Stimulated activated CD8-positive, alpha-beta memory T cell treated with anti-CD3 and anti-CD28 coated beads, Interleukin-2, amount 100 ng/mL, for 1 hour (primary cell): ENCODE measurements around the gene ACSF3.
"Not testable (repeated sequence)": the region's sequence is repeated elsewhere in the genome, so short reads cannot be mapped to it uniquely, and the experiment has no call there.

Experiments used
- DNase-seq, 2 donors: peaks; one replicate each; pipeline ENCODE4 v3.0.0-alpha.2; 2020; ENCODE audit warnings: low read depth in 2 of 2

ACSF3 gene

DNA sequence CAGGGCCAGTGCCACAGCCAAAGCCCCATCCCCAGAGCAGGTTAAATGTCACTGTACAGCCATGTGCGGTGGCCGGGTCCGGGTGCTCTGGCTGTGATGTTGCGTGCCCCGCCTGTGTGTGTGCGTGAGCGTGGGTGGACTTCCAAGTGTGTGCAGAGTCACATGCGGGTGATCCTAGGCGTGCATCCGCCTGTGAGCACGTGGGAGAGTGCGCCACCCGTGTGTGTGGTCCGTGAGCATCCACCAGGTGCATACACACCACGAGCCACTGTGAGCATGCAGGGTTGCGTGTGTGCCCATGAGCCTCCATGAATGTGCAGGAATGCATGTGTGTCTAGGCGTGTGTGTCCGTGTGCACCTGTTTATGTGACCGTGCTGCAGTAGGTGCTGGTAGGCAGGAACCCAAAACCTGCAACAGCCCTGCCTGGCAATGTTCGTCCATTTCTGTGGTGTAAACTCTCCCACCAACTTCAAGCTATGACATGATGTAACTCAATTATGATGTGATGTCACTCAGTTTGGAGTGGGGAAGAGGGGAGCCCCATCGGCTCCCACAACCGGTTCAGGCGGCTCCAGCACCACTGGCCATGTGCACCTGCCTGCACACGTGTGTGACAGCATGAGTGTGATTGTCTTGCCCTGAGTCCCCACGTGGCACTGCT, 37.6 kb upstream of the ACSF3 start:
- DNase-seq, result no peak

GRCh38 chr16:89056592-89056991, 37.1 kb upstream of the ACSF3 start:
- no peak for DNase-seq

GRCh38 chr16:89057738-89058137, 35.9 kb upstream of the ACSF3 start:
- DNase-seq, result no peak

DNA sequence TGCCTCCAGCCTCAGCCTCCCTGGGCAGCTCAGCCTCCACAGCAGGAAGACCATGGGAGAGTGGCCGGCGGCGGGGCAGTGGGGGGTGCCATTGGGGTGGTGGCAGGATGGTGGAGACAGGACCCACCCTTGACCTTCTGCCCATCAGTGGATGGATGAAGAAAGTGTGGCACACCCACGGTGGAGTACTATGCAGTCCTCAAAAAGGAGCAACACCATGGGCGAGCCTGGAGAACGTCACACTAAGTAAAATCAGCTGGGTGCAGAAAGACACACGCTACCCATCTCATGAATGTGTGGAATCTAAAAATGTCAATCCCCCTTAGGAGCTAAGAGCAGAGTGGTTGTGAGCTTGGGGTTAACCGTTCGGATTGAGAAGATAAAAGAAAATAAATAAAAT, 34.8 kb upstream of the ACSF3 start:
- DNase-seq, result no peak

- no peak for DNase-seq
These were observed 33.4 kb upstream of the ACSF3 start for GRCh38 chr16:89060207-89060794.

DNA sequence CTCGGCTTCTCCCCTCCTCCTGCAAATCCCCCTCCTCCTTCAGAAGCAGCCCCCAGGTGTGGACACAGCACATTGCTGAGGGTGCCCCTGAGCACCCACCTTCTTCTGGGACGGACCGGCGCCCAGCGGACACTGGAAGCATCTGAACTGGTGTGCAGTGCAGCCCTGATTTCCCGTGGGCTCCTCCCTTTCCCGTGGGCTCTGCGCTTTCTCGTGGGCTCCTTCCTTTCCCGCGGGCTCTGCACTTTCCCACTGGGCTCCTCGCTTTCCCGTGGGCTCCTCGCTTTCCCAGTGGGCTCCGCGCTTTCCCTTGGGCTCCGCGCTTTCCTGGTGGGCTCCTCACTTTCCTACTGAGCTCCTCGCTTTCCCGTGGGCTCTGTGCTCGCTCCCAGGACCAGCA, 32.6 kb upstream of the ACSF3 start:
- DNase-seq, result no peak

DNA sequence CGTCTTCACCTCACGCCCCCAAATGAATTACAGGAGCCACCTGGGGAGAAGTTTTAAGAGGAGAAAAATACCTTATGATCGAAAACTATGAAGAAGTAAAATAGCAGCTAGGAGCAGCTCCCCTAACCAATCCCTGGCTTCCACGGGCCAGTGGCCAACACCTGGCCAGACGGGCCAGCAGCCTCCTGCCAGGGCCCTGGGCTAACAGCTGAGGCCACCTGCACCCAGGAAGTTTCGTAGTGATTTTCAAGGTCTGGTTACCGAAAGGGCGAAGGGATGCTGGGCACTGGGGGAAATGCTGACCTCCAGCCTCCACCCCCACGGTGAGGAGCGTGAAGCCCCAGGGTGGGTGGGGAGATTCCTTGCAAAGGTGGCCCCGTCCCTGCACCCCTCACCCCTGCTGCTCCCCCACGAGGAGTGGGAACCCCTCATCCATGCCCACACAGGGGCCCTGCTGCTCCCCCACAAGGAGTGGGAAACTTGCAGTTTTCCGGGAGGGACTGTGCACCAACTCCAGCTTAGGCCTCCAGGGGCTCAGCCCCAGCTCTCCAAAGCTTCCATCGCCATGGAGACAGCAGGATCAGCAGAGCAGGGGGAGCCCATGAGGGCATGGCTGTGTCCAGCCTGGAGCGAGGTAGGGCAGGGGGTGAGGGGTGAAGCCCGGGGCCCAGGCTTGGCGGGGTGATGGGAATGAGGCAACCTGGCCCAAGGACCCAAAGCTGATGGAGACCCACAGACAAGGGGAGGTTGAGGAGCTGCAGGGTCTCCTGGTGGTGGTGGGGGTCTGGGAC, 31.9 kb upstream of the ACSF3 start:
- DNase-seq, result no peak

DNA sequence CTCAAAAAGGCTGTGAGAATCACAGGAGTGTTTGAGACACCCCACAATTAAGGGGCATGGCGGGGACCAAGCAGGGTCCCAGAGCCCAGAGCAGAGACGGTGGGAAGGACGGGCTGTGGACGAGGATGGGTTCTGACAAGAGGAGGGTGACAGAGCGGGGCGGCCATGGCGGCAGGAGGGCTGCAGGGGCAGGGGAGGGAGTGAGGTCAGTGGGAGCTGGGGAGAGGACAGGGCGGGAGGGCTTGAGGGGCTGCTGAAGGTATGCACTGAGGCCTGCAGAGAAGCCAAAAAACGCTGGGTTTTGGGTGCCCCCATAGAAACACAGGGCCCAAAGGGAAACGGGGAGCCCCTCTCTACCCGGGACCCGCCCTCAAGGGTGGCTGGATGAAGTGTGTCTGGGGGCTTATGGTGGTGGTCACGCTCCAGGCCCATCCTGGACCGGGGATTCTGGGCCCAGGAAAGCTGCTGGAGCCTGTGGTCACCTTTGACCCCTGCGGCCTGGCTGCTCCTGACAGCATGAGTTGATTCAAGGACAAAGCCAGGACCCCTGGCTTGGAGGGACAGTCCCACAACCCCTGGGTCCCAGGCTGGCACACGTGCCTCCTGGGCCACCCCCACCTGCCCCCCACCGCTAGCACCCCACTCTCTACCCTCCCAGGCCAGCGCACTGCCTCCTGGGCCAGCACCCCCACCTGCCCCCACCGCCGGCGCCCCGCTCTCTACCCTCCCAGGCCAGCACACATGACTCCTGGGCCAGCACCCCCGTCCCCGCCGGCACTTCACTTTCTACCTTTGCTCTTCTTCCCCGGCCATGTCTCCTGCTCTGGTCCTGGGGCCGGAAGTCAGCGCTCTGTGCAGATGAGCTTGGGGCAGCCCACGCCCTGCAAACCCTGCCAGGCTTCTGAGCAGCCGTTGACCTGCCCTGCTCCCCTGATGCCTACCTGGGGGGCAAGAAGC, 31.0 kb upstream of the ACSF3 start:
- DNase-seq, result no peak

DNA sequence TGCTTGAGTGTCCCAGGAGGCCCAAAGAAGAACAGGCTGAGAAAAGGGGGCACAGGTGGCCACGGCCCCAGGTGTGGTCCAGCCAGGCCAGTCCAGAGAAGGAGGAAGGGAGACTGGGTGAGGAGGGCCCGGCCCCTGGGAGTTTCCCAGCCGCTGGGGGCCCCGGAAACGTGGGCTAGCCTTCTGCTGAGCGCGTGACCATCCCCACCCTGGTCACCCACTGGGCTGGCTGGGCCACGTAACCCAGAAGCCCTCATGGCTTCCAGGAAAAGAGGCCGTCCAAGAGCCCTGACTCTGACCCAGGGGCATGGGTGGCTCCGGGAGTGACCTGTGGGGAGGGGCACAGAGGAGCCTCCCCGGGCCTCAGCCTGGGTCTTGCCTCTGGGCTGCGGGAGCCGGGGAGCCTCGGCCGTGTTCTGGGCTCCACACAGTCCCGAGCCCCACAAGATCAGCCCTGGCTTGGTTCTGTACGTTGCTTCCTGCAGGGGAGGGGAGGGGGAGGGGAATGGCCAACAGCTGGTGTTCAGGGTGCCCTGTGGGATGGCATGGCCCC, 29.8 kb upstream of the ACSF3 start:
- DNase-seq, result no peak

DNA sequence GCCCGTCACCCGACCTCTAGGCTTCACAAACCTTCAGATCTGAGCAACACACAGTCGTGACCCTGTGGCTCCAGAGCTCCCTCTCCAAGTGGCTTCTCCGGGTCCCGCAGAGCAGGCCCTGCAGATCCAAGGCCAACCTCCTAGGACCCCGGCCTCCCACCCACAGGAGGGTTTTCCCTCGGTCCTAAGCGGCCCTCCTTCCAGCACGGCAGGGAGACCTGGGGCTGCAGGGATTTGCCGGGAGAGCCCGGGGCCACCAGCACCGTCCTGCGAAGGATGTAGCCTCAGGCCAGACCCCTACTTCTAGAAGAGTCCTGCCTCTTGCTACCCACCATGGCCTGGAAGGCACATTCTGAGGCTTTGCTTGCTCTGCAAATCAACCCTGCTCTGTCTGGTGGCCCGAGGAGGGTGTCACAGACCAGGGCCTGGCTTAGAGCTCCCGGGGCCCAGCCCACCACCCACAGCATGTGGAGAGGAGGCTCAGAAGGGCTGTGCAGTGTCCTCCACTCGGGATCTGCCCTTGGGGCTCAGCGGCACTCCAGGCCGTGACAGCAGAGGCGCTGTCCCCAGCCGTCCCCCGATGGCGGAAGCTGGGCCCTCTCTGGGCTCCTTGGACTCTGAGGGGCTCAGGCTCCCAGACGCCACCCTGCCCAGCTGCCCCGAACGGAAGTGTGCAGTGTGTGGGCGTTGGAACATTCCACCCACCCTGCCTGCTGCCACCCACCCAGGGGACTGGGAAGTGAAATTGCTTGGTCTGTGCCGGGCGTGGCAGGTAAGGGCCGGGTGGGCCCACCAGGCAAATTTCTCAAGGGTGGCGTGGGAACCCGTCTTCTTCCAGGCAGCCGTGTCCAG, 28.8 kb upstream of the ACSF3 start:
- DNase-seq, result no peak

DNA sequence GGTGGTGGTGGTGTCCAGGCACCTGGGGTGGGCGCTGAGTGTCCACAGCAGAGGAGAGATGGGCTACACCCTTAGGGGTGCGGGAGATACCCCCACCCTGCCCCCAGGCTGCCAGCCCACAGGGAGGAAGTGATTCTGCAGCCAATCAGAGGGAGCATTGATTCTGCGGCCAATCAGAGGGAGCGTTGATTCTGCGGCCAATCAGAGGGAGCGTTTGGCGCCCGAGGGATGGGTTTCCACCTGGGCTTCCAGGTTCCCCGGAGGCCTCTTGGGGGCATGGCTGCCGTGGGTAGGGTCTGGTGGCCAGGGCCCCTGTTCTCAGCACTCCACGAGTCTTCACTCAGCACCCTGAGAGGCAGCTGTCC, 28.2 kb upstream of the ACSF3 start:
- no peak for DNase-seq

GRCh38 chr16:89066721-89067120, 26.9 kb upstream of the ACSF3 start:
- no peak for DNase-seq

DNA sequence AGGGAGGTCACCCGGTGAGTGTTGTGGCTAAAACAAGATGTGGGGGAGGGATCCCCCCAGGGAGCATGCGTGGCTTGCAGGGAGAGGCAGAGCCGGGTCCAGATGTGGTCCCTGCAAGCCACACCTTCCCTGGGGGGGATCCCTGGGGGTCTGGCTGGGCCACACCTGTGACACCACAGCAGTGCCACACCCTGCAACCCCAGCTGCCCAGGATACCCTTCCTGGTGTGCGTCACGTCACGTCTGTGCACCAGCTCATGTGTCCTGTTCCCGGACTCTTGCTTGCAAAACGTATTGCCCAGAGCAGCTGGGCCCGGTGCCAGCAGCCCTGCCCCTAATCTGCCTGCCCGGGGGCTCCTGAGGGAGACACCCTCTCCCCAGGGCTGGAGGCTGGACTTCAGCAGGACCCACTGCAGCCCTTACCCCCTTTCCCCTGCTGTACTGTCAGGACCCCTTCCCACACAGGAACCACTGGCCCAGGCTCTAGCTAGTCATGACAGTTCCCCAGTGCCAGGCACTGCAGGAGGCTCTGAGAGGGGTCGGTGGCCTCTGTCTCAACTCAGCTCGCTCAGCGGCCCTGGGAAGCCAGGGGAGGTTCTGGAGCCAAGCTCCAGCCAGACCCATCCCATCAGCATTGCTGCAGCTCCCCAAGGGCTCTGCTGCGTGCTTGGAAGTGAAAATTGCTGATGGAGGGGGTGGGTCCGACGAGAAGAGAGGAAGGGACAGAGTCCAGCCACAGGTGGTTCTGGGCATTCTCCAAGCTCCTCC, 25.8 kb upstream of the ACSF3 start:
- no peak for DNase-seq

- DNase-seq, result not testable (repeated sequence)
These were observed 24.6 kb upstream of the ACSF3 start for GRCh38 chr16:89068814-89069616.

- DNase-seq, result no peak
These were observed 23.7 kb upstream of the ACSF3 start for GRCh38 chr16:89069920-89070319.

GRCh38 chr16:89070590-89070989, 23.1 kb upstream of the ACSF3 start:
- no peak for DNase-seq

DNA sequence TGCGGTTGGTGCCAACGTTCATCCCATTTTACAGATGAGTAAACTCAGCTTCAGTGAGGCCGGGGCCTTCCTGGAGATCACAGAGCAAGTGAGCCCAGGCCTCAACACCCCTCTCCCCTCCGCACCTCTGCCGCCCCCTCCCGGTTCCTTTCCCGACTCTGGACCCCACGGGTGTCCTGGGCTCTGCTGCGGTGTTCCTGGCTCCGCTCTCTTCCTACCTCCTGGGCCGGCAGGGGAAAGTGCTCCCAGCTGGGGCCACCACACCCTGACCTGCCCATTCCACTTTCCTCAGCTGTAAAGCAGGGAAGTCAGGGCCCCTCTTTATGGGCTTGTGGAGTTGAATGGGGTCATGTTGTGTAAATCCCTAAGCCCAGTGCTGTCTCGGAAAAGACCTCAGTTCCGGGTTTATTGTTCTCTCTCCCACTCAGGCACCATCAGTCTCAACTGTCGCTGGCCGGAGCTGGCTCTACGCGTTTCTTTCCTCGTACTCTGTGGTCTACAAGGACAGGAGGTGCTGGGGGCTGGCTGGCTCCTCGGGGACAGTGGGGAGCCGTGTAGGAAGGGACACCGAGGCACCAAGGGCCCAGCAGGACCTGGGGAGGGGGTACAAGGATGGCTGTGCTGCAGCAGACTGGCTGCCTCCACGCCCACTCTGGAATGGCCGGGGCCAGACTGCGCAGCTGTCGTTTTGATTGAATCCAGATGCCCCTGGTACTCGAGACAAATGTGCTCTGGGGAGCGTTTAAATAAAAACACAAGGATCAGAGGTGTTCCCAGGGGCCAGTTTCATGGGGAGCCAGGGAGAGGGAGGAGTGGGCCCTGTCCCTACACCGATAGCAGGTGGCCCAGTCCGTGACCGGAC, 21.7 kb upstream of the ACSF3 start:
- DNase-seq, result no peak

DNA sequence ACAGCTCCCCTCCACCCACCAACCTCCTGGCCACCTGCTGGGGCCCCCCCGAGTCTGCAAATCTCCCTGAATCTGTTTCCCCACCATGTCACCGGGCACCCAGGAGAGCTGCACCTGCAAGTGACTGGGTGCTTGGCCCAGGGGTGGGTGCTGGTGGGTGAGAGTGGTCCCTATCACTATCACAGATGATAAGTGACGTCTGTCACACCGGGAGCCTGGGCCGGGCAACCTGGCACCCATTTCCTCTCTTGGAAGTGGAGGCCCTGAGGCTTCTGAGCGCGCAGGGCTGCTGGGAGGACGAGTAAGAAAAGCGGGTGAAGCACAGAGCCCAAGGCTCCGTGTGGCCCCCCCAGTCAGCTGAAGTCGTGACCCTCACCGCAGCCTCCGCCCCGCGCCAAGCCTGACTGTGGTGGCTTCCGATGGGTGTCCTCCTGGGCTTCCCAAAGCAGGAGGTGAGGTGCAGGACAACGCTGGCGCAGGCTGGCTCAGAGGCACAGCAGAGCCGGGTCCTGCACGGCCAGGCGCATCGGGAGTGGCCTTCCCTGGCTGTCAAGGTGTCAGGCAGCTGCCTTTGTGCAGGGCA, 21.0 kb upstream of the ACSF3 start:
- no peak for DNase-seq
